Measurements from ENCODE around the gene LCLAT1.

LCLAT1 gene

DNA sequence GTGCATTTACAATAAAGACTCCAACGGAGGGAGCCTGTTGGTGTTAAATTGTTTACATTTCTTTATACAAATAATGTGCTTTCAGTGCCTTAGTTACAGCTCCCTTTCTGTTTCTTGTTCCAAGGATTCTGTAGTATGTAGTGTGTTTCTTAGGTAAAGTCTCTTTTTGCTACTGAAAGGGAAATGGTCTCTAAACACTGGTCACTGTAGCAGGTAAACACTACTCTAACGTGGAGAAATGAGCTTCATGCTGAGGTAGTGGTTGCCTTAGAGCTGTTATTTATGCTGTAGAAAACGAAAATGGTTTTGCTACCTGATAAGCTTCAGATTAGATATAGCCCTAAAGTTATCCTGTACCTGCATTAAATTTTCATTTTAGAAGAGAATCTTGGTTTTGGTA, 196.6 kb downstream of the LCLAT1 start:
- no peak overlapping the region for H3K9ac ChIP-seq (ENCODE audit: low read length)
- H3K36me3 ChIP-seq (replicated peaks; ENCODE audit: low read depth, low read length), result no peaks in the 10 kb centered on the region
- no peaks in the 10 kb centered on the region for H3K9me3 ChIP-seq (ENCODE audit: insufficient read depth, low read length)
- TF ChIP-seq EZH2phosphoT487 (IDR thresholded peaks at IDR 0.05; ENCODE audit: low read depth), result no peak
- TF ChIP-seq, protein P1, sequence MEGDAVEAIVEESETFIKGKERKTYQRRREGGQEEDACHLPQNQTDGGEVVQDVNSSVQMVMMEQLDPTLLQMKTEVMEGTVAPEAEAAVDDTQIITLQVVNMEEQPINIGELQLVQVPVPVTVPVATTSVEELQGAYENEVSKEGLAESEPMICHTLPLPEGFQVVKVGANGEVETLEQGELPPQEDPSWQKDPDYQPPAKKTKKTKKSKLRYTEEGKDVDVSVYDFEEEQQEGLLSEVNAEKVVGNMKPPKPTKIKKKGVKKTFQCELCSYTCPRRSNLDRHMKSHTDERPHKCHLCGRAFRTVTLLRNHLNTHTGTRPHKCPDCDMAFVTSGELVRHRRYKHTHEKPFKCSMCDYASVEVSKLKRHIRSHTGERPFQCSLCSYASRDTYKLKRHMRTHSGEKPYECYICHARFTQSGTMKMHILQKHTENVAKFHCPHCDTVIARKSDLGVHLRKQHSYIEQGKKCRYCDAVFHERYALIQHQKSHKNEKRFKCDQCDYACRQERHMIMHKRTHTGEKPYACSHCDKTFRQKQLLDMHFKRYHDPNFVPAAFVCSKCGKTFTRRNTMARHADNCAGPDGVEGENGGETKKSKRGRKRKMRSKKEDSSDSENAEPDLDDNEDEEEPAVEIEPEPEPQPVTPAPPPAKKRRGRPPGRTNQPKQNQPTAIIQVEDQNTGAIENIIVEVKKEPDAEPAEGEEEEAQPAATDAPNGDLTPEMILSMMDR (IDR thresholded peaks at IDR 0.05; ENCODE audit: low read depth, low read length), result no peak
- H3K4me2 ChIP-seq (ENCODE audit: low read length), result no peak overlapping the region
- no peaks in the 10 kb centered on the region for H3K27me3 ChIP-seq (ENCODE audit: low read depth, low read length)
- H3K27ac ChIP-seq (ENCODE audit: low read length), result no peak overlapping the region
- no peaks in the 10 kb centered on the region for H4K20me1 ChIP-seq (ENCODE audit: insufficient read depth, low read length)
- H3K79me2 ChIP-seq (ENCODE audit: low read length), result no peaks in the 10 kb centered on the region
- H3K4me3 ChIP-seq (ENCODE audit: low read length), result no peak overlapping the region
- no peak overlapping the region for H2AFZ ChIP-seq (ENCODE audit: low read depth, low read length)
- H3K4me1 ChIP-seq (ENCODE audit: low read length), result no peaks in the 10 kb centered on the region

DNA sequence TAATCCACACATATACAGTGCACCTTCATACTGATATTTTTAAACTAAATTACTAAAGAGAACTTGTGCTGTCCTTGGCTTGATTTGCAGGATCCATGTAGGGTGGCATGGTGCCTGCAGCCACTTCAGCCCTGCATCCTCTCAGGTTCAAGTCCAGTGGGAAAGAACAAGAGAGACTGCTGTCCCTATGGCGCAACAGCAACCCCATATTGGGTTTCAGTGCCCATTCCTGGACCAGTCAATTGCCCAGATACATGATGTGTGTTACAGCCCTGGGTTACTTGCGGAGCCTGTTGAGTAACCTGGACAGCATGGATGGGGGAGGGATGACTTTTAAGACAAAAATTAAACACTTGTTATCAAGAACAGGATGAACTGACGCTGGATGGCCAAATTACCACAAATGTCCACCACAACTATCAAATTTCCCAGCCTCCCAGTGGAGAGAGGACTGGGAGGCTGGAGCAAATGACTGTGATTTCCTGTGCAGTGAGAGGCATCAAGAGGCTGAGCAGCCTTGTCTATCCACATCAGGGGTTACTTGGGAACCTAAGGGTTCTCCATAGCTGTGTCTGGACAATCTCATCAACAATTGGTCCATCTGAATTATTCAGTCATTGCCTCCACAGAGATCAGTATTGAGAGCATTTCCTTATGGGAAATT, 198.2 kb downstream of the LCLAT1 start:
- no peak overlapping the region for H2AFZ ChIP-seq (ENCODE audit: low read depth, low read length)
- no peaks in the 10 kb centered on the region for H4K20me1 ChIP-seq (ENCODE audit: insufficient read depth, low read length)
- no peak overlapping the region for H3K4me2 ChIP-seq (ENCODE audit: low read length)
- H3K79me2 ChIP-seq (ENCODE audit: low read length), result no peaks in the 10 kb centered on the region
- TF ChIP-seq, protein P1 (IDR thresholded peaks at IDR 0.05; ENCODE audit: low read depth, low read length), result no peak
- TF ChIP-seq EZH2phosphoT487 (IDR thresholded peaks at IDR 0.05; ENCODE audit: low read depth), result no peak
- no peak overlapping the region for H3K27ac ChIP-seq (ENCODE audit: low read length)
- H3K9me3 ChIP-seq (ENCODE audit: insufficient read depth, low read length), result no peaks in the 10 kb centered on the region
- no peaks in the 10 kb centered on the region for H3K27me3 ChIP-seq (ENCODE audit: low read depth, low read length)
- H3K9ac ChIP-seq (ENCODE audit: low read length), result no peak overlapping the region
- no peaks in the 10 kb centered on the region for H3K4me1 ChIP-seq (ENCODE audit: low read length)
- H3K4me3 ChIP-seq (ENCODE audit: low read length), result no peak overlapping the region
- H3K36me3 ChIP-seq (replicated peaks; ENCODE audit: low read depth, low read length), result no peaks in the 10 kb centered on the region

DNA sequence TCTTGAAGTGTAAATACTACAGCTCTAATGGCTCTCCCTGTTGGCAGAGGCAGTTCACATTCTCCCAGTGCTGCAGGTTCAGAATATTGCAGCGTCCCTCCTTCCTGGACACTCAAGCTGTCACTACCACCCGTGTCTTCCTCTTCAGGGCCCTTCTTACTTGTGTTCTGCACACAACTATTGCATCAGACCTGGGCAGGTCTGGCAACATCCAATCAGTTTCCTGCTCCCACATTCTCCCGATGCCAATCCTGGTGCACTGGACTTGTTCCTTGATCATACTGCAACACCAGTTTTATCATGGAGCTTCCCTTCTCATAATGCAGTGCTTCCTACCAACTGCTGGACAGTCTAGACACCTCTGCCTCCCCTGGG, 198.7 kb downstream of the LCLAT1 start:
- Histone ChIP-seq H3K36me3 (replicated peaks; ENCODE audit: low read depth, low read length) (no peaks in the 10 kb centered on the region), H3K9me3 (ENCODE audit: insufficient read depth, low read length) (no peaks in the 10 kb centered on the region), H3K4me3 (ENCODE audit: low read length) (no peak overlapping the region), H3K4me1 (ENCODE audit: low read length) (no peaks in the 10 kb centered on the region), H3K4me2 (ENCODE audit: low read length) (no peak overlapping the region), H3K9ac (ENCODE audit: low read length) (no peak overlapping the region), H3K27ac (ENCODE audit: low read length) (no peak overlapping the region), H3K27me3 (ENCODE audit: low read depth, low read length) (no peaks in the 10 kb centered on the region), H2AFZ (ENCODE audit: low read depth, low read length) (no peak overlapping the region), H4K20me1 (ENCODE audit: insufficient read depth, low read length) (no peaks in the 10 kb centered on the region), H3K79me2 (ENCODE audit: low read length) (no peaks in the 10 kb centered on the region)
- no peak for TF ChIP-seq EZH2phosphoT487 (IDR thresholded peaks at IDR 0.05; ENCODE audit: low read depth)
- TF ChIP-seq, protein P1 (IDR thresholded peaks at IDR 0.05; ENCODE audit: low read depth, low read length), result no peak

DNA sequence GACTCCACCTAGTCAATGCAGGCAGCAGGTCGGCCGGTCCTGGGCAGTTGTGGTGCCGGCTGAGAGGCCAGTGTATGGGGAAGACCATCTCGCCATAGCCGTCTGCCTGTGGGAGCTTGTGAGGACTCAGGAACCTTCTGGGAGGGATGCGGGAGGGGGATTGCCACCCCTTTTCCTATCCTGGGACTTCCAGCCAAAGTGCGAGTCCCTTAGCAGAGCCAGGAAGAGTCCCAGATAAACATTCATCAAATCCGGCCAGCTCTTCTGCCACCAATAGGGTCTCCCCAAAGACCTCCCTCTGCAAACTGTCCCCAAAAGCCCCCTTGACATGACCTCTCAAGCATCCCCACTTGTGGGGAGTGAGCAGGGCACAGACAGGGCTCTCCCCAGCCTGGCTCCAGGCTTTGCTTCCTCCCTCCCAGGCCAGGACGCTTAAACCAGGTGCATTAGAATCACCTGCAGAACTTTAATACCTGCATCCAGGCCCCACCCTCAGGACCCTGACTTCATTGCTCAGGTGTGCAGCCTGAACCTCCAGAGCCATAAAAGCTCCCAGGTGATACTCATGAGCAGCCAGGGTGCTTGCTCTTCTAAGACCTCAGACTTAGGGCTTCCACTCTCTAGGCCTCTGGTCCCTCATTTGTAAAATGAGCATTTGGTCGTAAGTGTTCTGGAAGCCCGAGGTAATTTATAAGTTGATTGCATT, 200.9 kb downstream of the LCLAT1 start:
- Histone ChIP-seq H3K4me2 (ENCODE audit: low read length) (no peak overlapping the region), H3K9me3 (ENCODE audit: insufficient read depth, low read length) (no peaks in the 10 kb centered on the region), H3K4me3 (ENCODE audit: low read length) (no peak overlapping the region), H3K9ac (ENCODE audit: low read length) (no peak overlapping the region), H3K4me1 (ENCODE audit: low read length) (no peaks in the 10 kb centered on the region), H2AFZ (ENCODE audit: low read depth, low read length) (no peak overlapping the region), H3K27ac (ENCODE audit: low read length) (no peak overlapping the region), H3K27me3 (ENCODE audit: low read depth, low read length) (no peaks in the 10 kb centered on the region), H3K79me2 (ENCODE audit: low read length) (no peaks in the 10 kb centered on the region), H3K36me3 (replicated peaks; ENCODE audit: low read depth, low read length) (no peaks in the 10 kb centered on the region), H4K20me1 (ENCODE audit: insufficient read depth, low read length) (no peaks in the 10 kb centered on the region)
- TF ChIP-seq, protein P1 (IDR thresholded peaks at IDR 0.05; ENCODE audit: low read depth, low read length), result no peak
- no peak for TF ChIP-seq EZH2phosphoT487 (IDR thresholded peaks at IDR 0.05; ENCODE audit: low read depth)

Data from OCI-LY3 (cell line).